ENCODE data around the gene KIF16B. TPM values are rescaled to one million over a fixed set of nuclear protein-coding genes. Genes with fewer than 3 reads are reported as not detected.

The KIF16B gene
- total RNA-seq, 1 donor from 2014 or later = 7.1 TPM

DNA sequence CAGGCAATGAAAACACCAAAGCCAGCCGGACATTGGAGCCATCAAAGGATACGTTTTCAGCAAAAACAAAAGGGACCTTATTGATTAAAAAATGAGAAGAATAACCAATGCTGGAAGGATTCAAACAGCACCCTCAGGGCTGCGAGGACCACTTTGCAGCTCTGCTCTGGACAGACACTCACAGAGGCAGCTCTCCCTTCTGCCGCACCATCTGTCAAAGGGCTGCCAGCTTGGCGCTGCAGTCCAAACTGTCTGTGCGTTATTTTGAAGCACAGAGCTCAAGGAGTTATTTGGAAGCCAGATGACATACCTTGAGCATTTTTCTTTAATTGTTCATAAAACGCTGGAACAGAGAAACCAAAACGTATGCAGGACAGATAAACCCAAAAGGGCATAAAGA is 85.2 kb downstream of the KIF16B start:
- Histone ChIP-seq H3K36me3 (ENCODE audit: control insufficient read depth, insufficient read depth, low read length) (no peaks in the 10 kb centered on the region), H3K4me3 (ENCODE audit: low read depth, low read length) (no peak overlapping the region), H3K27me3 (ENCODE audit: control insufficient read depth, insufficient read depth, low read length) (no peaks in the 10 kb centered on the region)
- no peak for DNase-seq (ENCODE audit: low read depth)
- TF ChIP-seq, protein P1, sequence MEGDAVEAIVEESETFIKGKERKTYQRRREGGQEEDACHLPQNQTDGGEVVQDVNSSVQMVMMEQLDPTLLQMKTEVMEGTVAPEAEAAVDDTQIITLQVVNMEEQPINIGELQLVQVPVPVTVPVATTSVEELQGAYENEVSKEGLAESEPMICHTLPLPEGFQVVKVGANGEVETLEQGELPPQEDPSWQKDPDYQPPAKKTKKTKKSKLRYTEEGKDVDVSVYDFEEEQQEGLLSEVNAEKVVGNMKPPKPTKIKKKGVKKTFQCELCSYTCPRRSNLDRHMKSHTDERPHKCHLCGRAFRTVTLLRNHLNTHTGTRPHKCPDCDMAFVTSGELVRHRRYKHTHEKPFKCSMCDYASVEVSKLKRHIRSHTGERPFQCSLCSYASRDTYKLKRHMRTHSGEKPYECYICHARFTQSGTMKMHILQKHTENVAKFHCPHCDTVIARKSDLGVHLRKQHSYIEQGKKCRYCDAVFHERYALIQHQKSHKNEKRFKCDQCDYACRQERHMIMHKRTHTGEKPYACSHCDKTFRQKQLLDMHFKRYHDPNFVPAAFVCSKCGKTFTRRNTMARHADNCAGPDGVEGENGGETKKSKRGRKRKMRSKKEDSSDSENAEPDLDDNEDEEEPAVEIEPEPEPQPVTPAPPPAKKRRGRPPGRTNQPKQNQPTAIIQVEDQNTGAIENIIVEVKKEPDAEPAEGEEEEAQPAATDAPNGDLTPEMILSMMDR (IDR thresholded peaks at IDR 0.05; ENCODE audit: insufficient read depth, low read length, poor library complexity, severe bottlenecking) = no peak

DNA sequence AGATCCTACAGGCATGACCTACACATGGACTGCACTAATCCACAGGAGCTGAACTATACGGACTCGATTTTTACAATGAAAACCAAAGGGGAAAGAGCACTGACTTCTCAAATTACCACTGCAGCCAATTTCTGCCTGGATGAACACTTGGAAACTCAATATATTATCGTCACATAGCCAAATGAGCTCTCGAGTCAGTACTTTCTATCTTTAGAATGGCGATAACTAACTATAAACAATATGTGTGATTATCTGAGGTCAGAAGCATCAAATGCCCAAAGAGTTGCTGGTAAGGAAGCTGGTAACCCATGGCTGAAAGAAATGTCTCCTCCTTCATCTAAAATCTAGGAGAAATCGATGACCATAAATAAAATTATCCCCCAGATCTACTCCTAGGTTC is 86.7 kb downstream of the KIF16B start:
- Histone ChIP-seq H3K27me3 (ENCODE audit: control insufficient read depth, insufficient read depth, low read length) (no peaks in the 10 kb centered on the region), H3K4me3 (ENCODE audit: low read depth, low read length) (no peak overlapping the region), H3K36me3 (ENCODE audit: control insufficient read depth, insufficient read depth, low read length) (no peaks in the 10 kb centered on the region)
- TF ChIP-seq, protein P1 (IDR thresholded peaks at IDR 0.05; ENCODE audit: insufficient read depth, low read length, poor library complexity, severe bottlenecking) = no peak
- no peak for DNase-seq (ENCODE audit: low read depth)

DNA sequence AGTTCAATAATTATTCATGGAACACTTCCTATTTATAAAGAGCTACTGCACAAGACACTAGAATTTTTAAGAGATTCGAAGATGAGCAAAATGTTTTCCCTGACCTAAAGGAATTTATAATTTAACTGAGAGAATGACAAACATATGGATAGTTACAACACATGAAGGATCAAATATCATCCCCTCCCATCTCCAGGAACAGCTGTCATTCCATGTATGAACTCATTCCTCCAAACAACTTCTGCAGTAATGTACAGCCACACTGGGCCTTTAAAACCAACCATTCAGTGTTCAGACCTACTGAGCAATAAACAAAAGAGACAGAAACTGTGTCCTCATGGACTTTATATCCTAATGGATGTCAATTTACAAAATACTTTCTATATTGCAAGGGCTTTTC is 87.8 kb downstream of the KIF16B start:
- DNase-seq (ENCODE audit: low read depth) = no peak
- Histone ChIP-seq H3K27me3 (ENCODE audit: control insufficient read depth, insufficient read depth, low read length) (no peaks in the 10 kb centered on the region), H3K36me3 (ENCODE audit: control insufficient read depth, insufficient read depth, low read length) (no peaks in the 10 kb centered on the region), H3K4me3 (ENCODE audit: low read depth, low read length) (no peak overlapping the region)
- TF ChIP-seq, protein P1 (IDR thresholded peaks at IDR 0.05; ENCODE audit: insufficient read depth, low read length, poor library complexity, severe bottlenecking) = no peak

DNA sequence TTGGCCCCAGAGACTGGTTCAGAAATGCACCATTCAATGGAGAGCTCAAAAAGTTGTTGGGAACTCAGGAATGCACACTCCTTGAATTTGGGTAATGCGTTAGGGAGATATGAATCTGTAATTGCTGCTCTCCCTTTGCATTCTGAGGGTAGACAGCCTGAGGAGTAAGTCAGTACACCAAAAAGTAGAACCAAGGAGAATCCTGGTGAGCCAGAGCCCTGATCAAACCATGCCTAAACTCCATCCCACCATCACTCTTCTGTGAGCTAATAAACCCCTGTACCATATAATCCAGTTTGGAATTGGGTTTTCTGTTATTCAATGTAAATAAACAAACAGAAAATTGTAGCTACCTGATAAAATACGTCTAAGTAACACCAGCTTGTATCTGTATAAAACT is 90.2 kb downstream of the KIF16B start:
- no peaks in the 10 kb centered on the region for H3K36me3 ChIP-seq (ENCODE audit: control insufficient read depth, insufficient read depth, low read length)
- no peak overlapping the region for H3K4me3 ChIP-seq (ENCODE audit: low read depth, low read length)
- no peak for DNase-seq (ENCODE audit: low read depth)
- TF ChIP-seq, protein P1 (IDR thresholded peaks at IDR 0.05; ENCODE audit: insufficient read depth, low read length, poor library complexity, severe bottlenecking) = no peak
- no peaks in the 10 kb centered on the region for H3K27me3 ChIP-seq (ENCODE audit: control insufficient read depth, insufficient read depth, low read length)

DNA sequence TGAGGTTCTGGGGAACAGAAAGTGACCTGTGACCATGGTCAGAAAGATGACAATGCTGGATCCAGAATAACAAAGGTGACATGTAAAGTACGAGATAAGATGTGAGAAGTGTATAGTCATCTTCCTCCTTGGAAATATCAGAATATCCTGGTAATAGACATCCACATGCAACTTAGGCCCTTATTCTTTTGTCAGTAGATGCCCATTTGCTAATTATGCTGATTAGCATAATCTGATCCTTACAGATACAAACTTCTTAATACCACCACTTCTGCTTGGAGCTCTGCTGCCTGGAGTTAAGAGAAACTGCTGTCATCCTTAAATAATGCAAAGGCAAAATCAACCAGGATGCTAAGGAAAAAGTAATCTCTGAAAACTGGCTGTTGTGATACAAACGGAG is 91.3 kb downstream of the KIF16B start:
- no peak for DNase-seq (ENCODE audit: low read depth)
- no peaks in the 10 kb centered on the region for H3K36me3 ChIP-seq (ENCODE audit: control insufficient read depth, insufficient read depth, low read length)
- TF ChIP-seq, protein P1 (IDR thresholded peaks at IDR 0.05; ENCODE audit: insufficient read depth, low read length, poor library complexity, severe bottlenecking) = no peak
- no peak overlapping the region for H3K4me3 ChIP-seq (ENCODE audit: low read depth, low read length)
- no peaks in the 10 kb centered on the region for H3K27me3 ChIP-seq (ENCODE audit: control insufficient read depth, insufficient read depth, low read length)

DNA sequence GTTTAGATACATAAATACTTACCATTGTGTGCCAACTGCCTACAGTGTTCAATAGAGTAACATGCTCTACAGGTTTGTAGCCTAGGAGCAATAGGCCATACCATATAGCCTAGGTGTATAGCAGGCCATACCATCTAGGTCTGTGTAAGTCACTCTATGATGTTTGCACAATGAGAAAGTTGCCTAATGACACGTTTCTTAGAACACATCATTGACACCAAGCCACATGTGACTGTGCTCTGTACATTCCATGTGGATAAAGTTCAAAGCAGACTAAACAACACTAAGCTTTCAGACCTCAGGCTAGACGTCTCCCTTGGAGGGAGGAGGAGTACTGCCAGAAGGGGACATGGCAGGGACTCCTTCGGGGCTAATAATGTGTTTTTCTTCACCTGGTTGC is 93.6 kb downstream of the KIF16B start:
- TF ChIP-seq, protein P1 (IDR thresholded peaks at IDR 0.05; ENCODE audit: insufficient read depth, low read length, poor library complexity, severe bottlenecking) = no peak
- no peaks in the 10 kb centered on the region for H3K27me3 ChIP-seq (ENCODE audit: control insufficient read depth, insufficient read depth, low read length)
- H3K4me3 ChIP-seq (ENCODE audit: low read depth, low read length) = no peak overlapping the region
- no peaks in the 10 kb centered on the region for H3K36me3 ChIP-seq (ENCODE audit: control insufficient read depth, insufficient read depth, low read length)
- no peak for DNase-seq (ENCODE audit: low read depth)
